OCI-LY1 (cell line): Measurements from ENCODE around the gene ROR1.

Experiments
- H2AFZ ChIP-seq: fragments of 200-600 bp; sonication (generic), shearing (Covaris generic); 2 replicates; pipeline ENCODE4 v1.6.0; 2014; ENCODE audit warnings: antibody characterized with exemption, mild to moderate bottlenecking, low read length
- H3F3A ChIP-seq: fragments of 200-600 bp; sonication (generic), shearing (Covaris generic); 2 replicates; pipeline ENCODE4 v1.6.0; 2014; ENCODE audit warnings: mild to moderate bottlenecking, antibody characterized with exemption, low read length, moderate library complexity; ENCODE audit not compliant: insufficient read depth
- H3K27ac ChIP-seq: fragments of 200-600 bp; sonication (generic); 2 replicates; pipeline ENCODE4 v1.5.1; 2014; ENCODE audit warnings: low read length, mixed run types, mild to moderate bottlenecking, low read depth; ENCODE audit not compliant: poor library complexity, severe bottlenecking
- H3K27me3 ChIP-seq: fragments of 200-600 bp; sonication (generic); 2 replicates; pipeline ENCODE4 v1.6.0; 2014; ENCODE audit warnings: antibody characterized with exemption, mild to moderate bottlenecking, low read length, moderate library complexity; ENCODE audit not compliant: insufficient read depth
- H3K36me3 ChIP-seq: fragments of 200-600 bp; sonication (generic); 2 replicates; pipeline ENCODE4 v1.6.1; 2014; ENCODE audit warnings: mild to moderate bottlenecking, antibody characterized with exemption, low read length, moderate library complexity, mixed read lengths; ENCODE audit not compliant: insufficient read depth
- H3K4me1 ChIP-seq: fragments of 200-600 bp; sonication (generic); 2 replicates; pipeline ENCODE4 v1.5.1; 2014; ENCODE audit warnings: mild to moderate bottlenecking, low read length, moderate library complexity; ENCODE audit not compliant: insufficient read depth, severe bottlenecking
- H3K4me2 ChIP-seq: fragments of 200-600 bp; sonication (generic), shearing (Covaris generic); 2 replicates; pipeline ENCODE4 v1.6.1; 2014; ENCODE audit warnings: low read length
- H3K4me3 ChIP-seq: fragments of 200-600 bp; sonication (generic); 2 replicates; pipeline ENCODE4 v1.5.1; 2014; ENCODE audit warnings: low read length, low read depth, mild to moderate bottlenecking, mixed read lengths; ENCODE audit not compliant: poor library complexity, severe bottlenecking
- H3K79me2 ChIP-seq: fragments of 200-600 bp; shearing (Covaris generic); 2 replicates; pipeline ENCODE4 v1.6.1; 2016; ENCODE audit warnings: mixed run types, low read length, mixed read lengths; ENCODE audit not compliant: insufficient read depth
- H3K9ac ChIP-seq: fragments of 200-600 bp; sonication (generic), shearing (Covaris generic); 2 replicates; pipeline ENCODE4 v1.6.1; 2014; ENCODE audit warnings: mild to moderate bottlenecking, low read length, mixed read lengths
- H3K9me2 ChIP-seq: fragments of 200-600 bp; sonication (generic), shearing (Covaris generic); 2 replicates; pipeline ENCODE4 v1.6.1; 2014; ENCODE audit warnings: low read depth, mild to moderate bottlenecking, low read length, mixed read lengths
- H3K9me3 ChIP-seq: fragments of 200-600 bp; shearing (Covaris generic); 2 replicates; pipeline ENCODE4 v1.6.1; 2014; ENCODE audit warnings: low read length, mixed read lengths
- H4K20me1 ChIP-seq: fragments of 200-600 bp; sonication (generic), shearing (Covaris generic); 2 replicates; pipeline ENCODE4 v1.6.0; 2016; ENCODE audit warnings: mild to moderate bottlenecking, low read length; ENCODE audit not compliant: insufficient read depth
- CTCF ChIP-seq: fragments of 200-600 bp; sonication (generic), shearing (Covaris generic); IDR thresholded peaks from 2 replicates; pipeline ENCODE4 v1.5.1; 2017; ENCODE audit warnings: mild to moderate bottlenecking, antibody characterized with exemption, low read length, moderate library complexity, mixed read lengths
- EZH2 ChIP-seq: fragments of 200-600 bp; sonication (generic), shearing (Covaris generic); IDR thresholded peaks from 2 replicates; pipeline ENCODE4 v1.8.0; 2017; ENCODE audit warnings: borderline replicate concordance, mixed run types, mild to moderate bottlenecking, antibody characterized with exemption, low read length, moderate library complexity, mixed read lengths

The ROR1 gene

DNA sequence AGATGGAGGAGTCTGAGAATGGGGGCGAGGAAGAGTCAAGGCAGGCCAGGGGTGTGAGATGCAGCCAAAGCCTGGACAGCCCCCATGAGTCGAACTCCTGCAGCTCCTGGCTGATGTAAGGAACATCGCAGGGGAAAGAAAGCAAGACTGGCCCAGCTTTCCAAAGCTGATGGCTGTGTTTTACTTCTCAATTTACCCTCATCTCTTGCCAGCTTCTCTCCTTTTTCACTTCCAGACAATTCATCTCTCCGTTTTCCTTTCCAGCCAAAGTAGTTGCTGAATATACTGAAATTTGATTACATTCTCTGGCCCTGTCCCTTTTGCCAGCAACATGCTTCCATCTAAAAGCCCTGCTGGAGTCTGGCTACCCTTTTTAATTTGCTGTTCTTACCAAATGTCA lies 389.6 kb downstream of the ROR1 start:
- H3K4me2 ChIP-seq, result no peak overlapping the region
- no peaks in the 10 kb centered on the region for H3K9me3 ChIP-seq
- no peaks in the 10 kb centered on the region for H3K27me3 ChIP-seq
- H3K4me1 ChIP-seq, result no peaks in the 10 kb centered on the region
- no peaks in the 10 kb centered on the region for H3K9me2 ChIP-seq
- TF ChIP-seq CTCF (no peak), EZH2 (no peak)
- no peak overlapping the region for H3K4me3 ChIP-seq
- no peaks in the 10 kb centered on the region for H3F3A ChIP-seq
- no peak overlapping the region for H2AFZ ChIP-seq
- H3K79me2 ChIP-seq, result no peaks in the 10 kb centered on the region
- no peaks in the 10 kb centered on the region for H3K36me3 ChIP-seq
- no peak overlapping the region for H3K27ac ChIP-seq
- no peak overlapping the region for H3K9ac ChIP-seq
- no peaks in the 10 kb centered on the region for H4K20me1 ChIP-seq

GRCh38 chr1:64163970-64164369 lies 390.2 kb downstream of the ROR1 start:
- H3K4me2 ChIP-seq, result no peak overlapping the region
- no peaks in the 10 kb centered on the region for H3K9me3 ChIP-seq
- H3K79me2 ChIP-seq, result no peaks in the 10 kb centered on the region
- H3K9me2 ChIP-seq, result no peaks in the 10 kb centered on the region
- no peak overlapping the region for H3K9ac ChIP-seq
- H3K27ac ChIP-seq, result no peak overlapping the region
- H3K4me1 ChIP-seq, result no peaks in the 10 kb centered on the region
- H3F3A ChIP-seq, result no peaks in the 10 kb centered on the region
- H3K4me3 ChIP-seq, result no peak overlapping the region
- H3K36me3 ChIP-seq, result no peaks in the 10 kb centered on the region
- 0 out of 2 replicates have a peak, but pooled peaks have one; percentile 6 for TF ChIP-seq CTCF
- TF ChIP-seq EZH2, result no peak
- no peak overlapping the region for H2AFZ ChIP-seq
- H3K27me3 ChIP-seq, result no peaks in the 10 kb centered on the region
- no peaks in the 10 kb centered on the region for H4K20me1 ChIP-seq

GRCh38 chr1:64166629-64167028 lies 392.8 kb downstream of the ROR1 start:
- Histone ChIP-seq H3K36me3 (no peaks in the 10 kb centered on the region), H3K4me1 (no peaks in the 10 kb centered on the region), H3K27ac (no peak overlapping the region), H3K4me3 (no peak overlapping the region), H3K4me2 (no peak overlapping the region), H3K79me2 (no peaks in the 10 kb centered on the region), H3K9me3 (no peaks in the 10 kb centered on the region), H3F3A (no peaks in the 10 kb centered on the region), H4K20me1 (no peaks in the 10 kb centered on the region), H2AFZ (no peak overlapping the region), H3K9me2 (no peaks in the 10 kb centered on the region), H3K27me3 (no peaks in the 10 kb centered on the region), H3K9ac (no peak overlapping the region)
- no peak for TF ChIP-seq EZH2
- TF ChIP-seq CTCF, result no peak
